ENCODE measurements around the gene CDC37L1.
A peak's percentile ranks its signal among the peaks of the same experiment; 100 is the strongest.

DNA sequence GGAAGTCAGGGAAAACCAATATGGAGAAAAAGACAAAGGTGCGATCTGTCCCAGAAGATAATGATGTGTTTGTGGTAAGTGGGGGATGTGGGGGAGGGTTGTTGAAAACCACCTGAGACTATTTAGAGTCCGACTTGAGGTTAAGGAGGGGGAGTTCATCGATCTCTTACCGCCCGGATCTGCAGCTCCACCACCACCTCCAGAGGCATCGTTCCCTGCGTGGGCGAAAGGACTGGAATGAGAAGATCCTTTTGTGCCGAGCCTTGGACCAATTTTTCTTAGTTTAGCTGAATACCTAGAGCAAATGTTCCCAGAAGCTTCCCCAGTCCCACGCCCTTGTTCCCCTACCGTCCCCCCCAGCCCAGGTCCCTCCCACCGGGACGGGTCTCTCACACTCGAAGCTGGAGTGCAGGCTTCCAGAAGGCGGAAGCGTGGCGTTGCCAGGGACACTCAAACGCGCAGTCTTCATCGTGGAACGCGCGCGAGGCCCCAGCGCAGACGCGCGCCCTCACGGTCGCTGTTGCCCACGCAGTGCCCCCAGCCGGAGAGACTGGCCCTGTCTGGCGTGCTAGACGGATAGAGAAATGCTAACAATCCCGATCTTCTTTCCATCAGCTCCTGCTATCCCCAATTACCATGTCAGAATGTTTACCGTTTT, 13.2 kb upstream of the CDC37L1 start, which contains the start of gene SPATA6L:
- peak; percentile 77 for TF ChIP-seq POLR2A (IDR thresholded peaks at IDR 0.05)
- peak in 2 of 4 donors; percentile 10 to 20 for TF ChIP-seq CTCF (IDR thresholded peaks at IDR 0.05)
